ENCODE data around the gene TRIM25. TPM values are rescaled to one million over a fixed set of nuclear protein-coding genes. Genes with fewer than 3 reads are reported as not detected.
"Not testable (repeated sequence)": the region's sequence is repeated elsewhere in the genome, so short reads cannot be mapped to it uniquely, and the experiment has no call there.

The TRIM25 gene
- total RNA-seq (2014; rRNA removed; shearing (Covaris generic)) = 7.5 and 7.9 TPM in 2 replicates

GRCh38 chr17:56913867-56914580 is at the start of gene TRIM25:
TSS of gene TRIM25 (minus strand) at chr17:56914049. CDS start at chr17:56913988, 61 bp downstream.
- Histone ChIP-seq H3K27me3 (ENCODE audit: control insufficient read depth, insufficient read depth, low read length) (peaks cover 22% of the 10 kb centered on the region), H3K36me3 (replicated peaks; ENCODE audit: control insufficient read depth, insufficient read depth, low read length) (no peaks in the 10 kb centered on the region; the same call in 1 of the 2 replicates), H3K4me3 (ENCODE audit: insufficient read depth, low read depth, low read length) (peak within 1 kb of the TSS; percentile 84)
- peak; percentile 97 for DNase-seq

- DNase-seq = peak; percentile 95
- H3K36me3 ChIP-seq (replicated peaks; ENCODE audit: control insufficient read depth, insufficient read depth, low read length) = no peaks in the 10 kb centered on the region
- peak within 1 kb of the TSS; percentile 62 for H3K4me3 ChIP-seq (ENCODE audit: insufficient read depth, low read depth, low read length)
- no peaks in the 10 kb centered on the region for H3K27me3 ChIP-seq (ENCODE audit: control insufficient read depth, insufficient read depth, low read length)
Measured at GRCh38 chr17:56960596-56961538, 47.0 kb upstream of the TRIM25 start, which contains the start of gene COIL. TSS of gene COIL (minus strand) at chr17:56961050. CDS start at chr17:56961019, 31 bp downstream.

- no peak for DNase-seq
- Histone ChIP-seq H3K36me3 (replicated peaks; ENCODE audit: control insufficient read depth, insufficient read depth, low read length) (no peaks in the 10 kb centered on the region), H3K4me3 (ENCODE audit: insufficient read depth, low read depth, low read length) (no peak overlapping the region), H3K27me3 (ENCODE audit: control insufficient read depth, insufficient read depth, low read length) (no peaks in the 10 kb centered on the region)
Measured at GRCh38 chr17:56956992-56957391, 43.1 kb upstream of the TRIM25 start.

- H3K36me3 ChIP-seq (replicated peaks; ENCODE audit: control insufficient read depth, insufficient read depth, low read length) = peaks cover 5% of the 10 kb centered on the region
- H3K27me3 ChIP-seq (ENCODE audit: control insufficient read depth, insufficient read depth, low read length) = no peaks in the 10 kb centered on the region
- H3K4me3 ChIP-seq (ENCODE audit: insufficient read depth, low read depth, low read length) = no peak overlapping the region
- no peak for DNase-seq
Measured at GRCh38 chr17:56949595-56949994, 35.7 kb upstream of the TRIM25 start.

- no peak for DNase-seq
- Histone ChIP-seq H3K27me3 (ENCODE audit: control insufficient read depth, insufficient read depth, low read length) (no peaks in the 10 kb centered on the region), H3K36me3 (replicated peaks; ENCODE audit: control insufficient read depth, insufficient read depth, low read length) (peaks cover 7% of the 10 kb centered on the region), H3K4me3 (ENCODE audit: insufficient read depth, low read depth, low read length) (no peak overlapping the region)
Measured at GRCh38 chr17:56948491-56948890, 34.6 kb upstream of the TRIM25 start.

- DNase-seq = no peak
- Histone ChIP-seq H3K4me3 (ENCODE audit: insufficient read depth, low read depth, low read length) (no peak overlapping the region), H3K27me3 (ENCODE audit: control insufficient read depth, insufficient read depth, low read length) (no peaks in the 10 kb centered on the region), H3K36me3 (replicated peaks; ENCODE audit: control insufficient read depth, insufficient read depth, low read length) (peaks cover 7% of the 10 kb centered on the region)
Measured at GRCh38 chr17:56947741-56948140, 33.9 kb upstream of the TRIM25 start.

GRCh38 chr17:56945938-56946505 is 32.2 kb upstream of the TRIM25 start:
- no peak for DNase-seq
- peaks cover 12% of the 10 kb centered on the region for H3K36me3 ChIP-seq (replicated peaks; ENCODE audit: control insufficient read depth, insufficient read depth, low read length)
- H3K4me3 ChIP-seq (ENCODE audit: insufficient read depth, low read depth, low read length) = no peak overlapping the region
- H3K27me3 ChIP-seq (ENCODE audit: control insufficient read depth, insufficient read depth, low read length) = no peaks in the 10 kb centered on the region

GRCh38 chr17:56943505-56944125 is 29.8 kb upstream of the TRIM25 start:
- Histone ChIP-seq H3K27me3 (ENCODE audit: control insufficient read depth, insufficient read depth, low read length) (no peaks in the 10 kb centered on the region), H3K4me3 (ENCODE audit: insufficient read depth, low read depth, low read length) (no peak overlapping the region), H3K36me3 (replicated peaks; ENCODE audit: control insufficient read depth, insufficient read depth, low read length) (peaks cover 7% of the 10 kb centered on the region)
- no peak for DNase-seq

- H3K27me3 ChIP-seq (ENCODE audit: control insufficient read depth, insufficient read depth, low read length) = no peaks in the 10 kb centered on the region
- DNase-seq = peak; percentile 70
- peaks cover 12% of the 10 kb centered on the region for H3K36me3 ChIP-seq (replicated peaks; ENCODE audit: control insufficient read depth, insufficient read depth, low read length)
- H3K4me3 ChIP-seq (ENCODE audit: insufficient read depth, low read depth, low read length) = no peak overlapping the region
Measured at GRCh38 chr17:56939869-56940484, 26.1 kb upstream of the TRIM25 start.

GRCh38 chr17:56938206-56938605 is 24.4 kb upstream of the TRIM25 start:
- not testable (repeated sequence) for DNase-seq; H3K27me3 ChIP-seq (ENCODE audit: control insufficient read depth, insufficient read depth, low read length); H3K36me3 ChIP-seq (replicated peaks; ENCODE audit: control insufficient read depth, insufficient read depth, low read length); H3K4me3 ChIP-seq (ENCODE audit: insufficient read depth, low read depth, low read length)

GRCh38 chr17:56937687-56938086 is 23.8 kb upstream of the TRIM25 start:
- peaks cover 10% of the 10 kb centered on the region for H3K36me3 ChIP-seq (replicated peaks; ENCODE audit: control insufficient read depth, insufficient read depth, low read length)
- H3K4me3 ChIP-seq (ENCODE audit: insufficient read depth, low read depth, low read length) = no peak overlapping the region
- no peak for DNase-seq
- no peaks in the 10 kb centered on the region for H3K27me3 ChIP-seq (ENCODE audit: control insufficient read depth, insufficient read depth, low read length)

- no peak overlapping the region for H3K4me3 ChIP-seq (ENCODE audit: insufficient read depth, low read depth, low read length)
- no peaks in the 10 kb centered on the region for H3K27me3 ChIP-seq (ENCODE audit: control insufficient read depth, insufficient read depth, low read length)
- no peak for DNase-seq
- H3K36me3 ChIP-seq (replicated peaks; ENCODE audit: control insufficient read depth, insufficient read depth, low read length) = peaks cover 9% of the 10 kb centered on the region
Measured at GRCh38 chr17:56936697-56937322, 23.0 kb upstream of the TRIM25 start.

- DNase-seq = no peak
- peaks cover 5% of the 10 kb centered on the region for H3K36me3 ChIP-seq (replicated peaks; ENCODE audit: control insufficient read depth, insufficient read depth, low read length)
Measured at GRCh38 chr17:56935461-56935860, 21.6 kb upstream of the TRIM25 start.

More at GRCh38 chr17:56935461-56935860, 21.6 kb upstream of the TRIM25 start:
- Histone ChIP-seq H3K4me3 (ENCODE audit: insufficient read depth, low read depth, low read length) (no peak overlapping the region), H3K27me3 (ENCODE audit: control insufficient read depth, insufficient read depth, low read length) (no peaks in the 10 kb centered on the region)
